ENCODE measurements around the gene RIPOR1.
A peak's percentile ranks its signal among the peaks of the same experiment; 100 is the strongest.

Gene RIPOR1

DNA sequence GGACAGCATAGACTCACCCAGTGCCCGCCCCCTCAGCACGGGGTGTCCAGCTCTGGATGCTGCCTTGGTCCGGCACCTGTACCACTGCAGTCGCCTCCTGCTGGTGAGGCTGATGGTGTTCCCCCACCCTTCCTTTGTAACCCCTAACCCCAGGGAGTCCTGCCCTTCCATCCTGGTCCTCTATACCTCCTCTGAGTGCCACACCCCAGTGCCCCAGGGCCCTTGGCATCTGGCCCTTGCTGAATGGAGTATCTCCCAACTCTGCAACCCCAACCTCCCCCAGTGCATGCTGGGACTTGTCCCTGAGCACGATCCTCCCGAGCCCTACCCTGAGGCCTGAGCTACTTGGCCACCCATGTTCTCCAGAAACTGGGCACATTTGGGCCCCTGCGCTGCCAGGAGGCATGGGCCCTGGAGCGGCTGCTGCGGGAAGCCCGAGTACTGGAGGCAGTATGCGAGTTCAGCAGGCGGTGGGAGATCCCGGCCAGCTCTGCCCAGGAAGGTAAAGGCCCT lies 15.8 kb downstream of the RIPOR1 start:
- Histone ChIP-seq H4K8ac (ENCODE audit: low read length) (no peak overlapping the region), H3K79me1 (replicated peaks; ENCODE audit: low read length, poor library complexity, severe bottlenecking) (peaks cover 22% of the 10 kb centered on the region), H3K4me2 (ENCODE audit: low read length, poor library complexity, severe bottlenecking) (no peak overlapping the region), H3K36me3 (ENCODE audit: control insufficient read depth in 1 of 2, insufficient read depth in 2 of 2, low read depth in 1 of 2, low read length in 2 of 2) (peaks cover 90 to 96% of the 10 kb centered on the region in 2 experiments), H2BK5ac (ENCODE audit: low read depth, low read length, poor library complexity, severe bottlenecking) (no peak overlapping the region), H2AK5ac (ENCODE audit: low read length, severe bottlenecking) (no peak overlapping the region), H3K14ac (ENCODE audit: low read length in 2 of 2) (no peak overlapping the region), H2AFZ (ENCODE audit: low read depth, low read length) (no peak overlapping the region), H3K4ac (ENCODE audit: low read depth in 1 of 2, low read length in 2 of 2) (no peak overlapping the region), H2BK15ac (ENCODE audit: low read depth, poor library complexity, severe bottlenecking) (no peak overlapping the region), H2BK120ac (ENCODE audit: low read depth, low read length) (no peak overlapping the region), H3K4me3 (ENCODE audit: insufficient read depth in 1 of 2, low read depth in 1 of 2, low read length in 2 of 2) (no peak overlapping the region), H3K9me3 (ENCODE audit: control insufficient read depth, low read length) (no peaks in the 10 kb centered on the region), H3K27ac (ENCODE audit: low read length, poor library complexity, severe bottlenecking) (no peak overlapping the region), H2BK12ac (ENCODE audit: low read length in 2 of 2) (no peak overlapping the region), H4K91ac (ENCODE audit: low read length) (no peak overlapping the region), H3K18ac (ENCODE audit: low read depth in 1 of 2, low read length in 2 of 2) (no peak overlapping the region), H3K23ac (ENCODE audit: low read length in 2 of 2) (no peak overlapping the region), H3K27me3 (ENCODE audit: control insufficient read depth in 1 of 2, insufficient read depth in 1 of 2, low read length in 2 of 2) (no peaks in the 10 kb centered on the region), H3K4me1 (ENCODE audit: control insufficient read depth, insufficient read depth, low read depth, low read length) (peaks cover 30% of the 10 kb centered on the region), H3K9ac (ENCODE audit: low read length) (no peak overlapping the region)
- DNase-seq, result no peak
- 90% methylated on average over 13 of the region's 13 CpGs for WGBS

DNA sequence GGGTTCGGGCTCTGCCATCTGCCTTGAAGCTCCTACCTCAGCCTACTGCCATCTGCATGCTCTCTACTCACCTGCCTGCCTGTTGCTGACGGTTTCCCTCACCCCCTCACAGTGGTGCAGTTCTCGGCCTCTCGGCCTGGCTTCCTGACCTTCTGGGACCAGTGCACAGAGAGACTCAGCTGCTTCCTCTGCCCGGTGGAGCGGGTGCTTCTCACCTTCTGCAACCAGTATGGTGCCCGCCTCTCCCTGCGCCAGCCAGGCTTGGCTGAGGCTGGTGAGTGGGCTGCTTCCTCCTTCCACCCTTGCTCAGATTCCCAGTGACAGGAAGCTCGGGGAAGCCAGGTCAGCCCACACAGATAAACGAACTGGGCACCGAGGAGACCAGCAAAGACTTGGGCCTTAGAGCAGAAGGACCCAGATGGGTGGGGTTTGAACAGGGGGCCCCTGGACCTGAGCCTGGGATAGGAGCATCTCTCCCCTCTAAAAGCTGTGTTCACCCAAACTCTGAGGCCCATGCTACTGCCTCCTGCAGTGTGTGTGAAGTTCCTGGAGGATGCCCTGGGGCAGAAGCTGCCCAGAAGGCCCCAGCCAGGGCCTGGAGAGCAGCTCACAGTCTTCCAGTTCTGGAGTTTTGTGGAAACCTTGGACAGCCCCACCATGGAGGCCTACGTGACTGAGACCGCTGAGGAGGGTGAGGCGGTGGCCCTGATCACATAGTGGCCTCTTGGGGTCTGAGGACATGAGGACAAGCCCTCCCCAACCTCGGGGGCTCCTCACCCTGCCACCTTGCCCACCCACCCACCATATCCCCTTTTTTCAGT lies 16.4 kb downstream of the RIPOR1 start:
- Histone ChIP-seq H4K91ac (ENCODE audit: low read length) (no peak overlapping the region), H3K23ac (ENCODE audit: low read length in 2 of 2) (no peak overlapping the region), H3K36me3 (ENCODE audit: control insufficient read depth in 1 of 2, insufficient read depth in 2 of 2, low read depth in 1 of 2, low read length in 2 of 2) (peaks cover 85 to 89% of the 10 kb centered on the region in 2 experiments), H3K27ac (ENCODE audit: low read length, poor library complexity, severe bottlenecking) (no peak overlapping the region), H3K9ac (ENCODE audit: low read length) (no peak overlapping the region), H2BK15ac (ENCODE audit: low read depth, poor library complexity, severe bottlenecking) (no peak overlapping the region), H3K9me3 (ENCODE audit: control insufficient read depth, low read length) (no peaks in the 10 kb centered on the region), H3K4me3 (ENCODE audit: insufficient read depth in 1 of 2, low read depth in 1 of 2, low read length in 2 of 2) (no peak overlapping the region), H2BK5ac (ENCODE audit: low read depth, low read length, poor library complexity, severe bottlenecking) (no peak overlapping the region), H3K79me1 (replicated peaks; ENCODE audit: low read length, poor library complexity, severe bottlenecking) (peaks cover 18% of the 10 kb centered on the region), H3K4ac (ENCODE audit: low read depth in 1 of 2, low read length in 2 of 2) (no peak overlapping the region), H3K4me2 (ENCODE audit: low read length, poor library complexity, severe bottlenecking) (no peak overlapping the region), H2AK5ac (ENCODE audit: low read length, severe bottlenecking) (no peak overlapping the region), H3K4me1 (ENCODE audit: control insufficient read depth, insufficient read depth, low read depth, low read length) (peaks cover 26% of the 10 kb centered on the region), H2BK12ac (ENCODE audit: low read length in 2 of 2) (no peak overlapping the region), H2BK120ac (ENCODE audit: low read depth, low read length) (no peak overlapping the region), H3K14ac (ENCODE audit: low read length in 2 of 2) (no peak overlapping the region), H3K27me3 (ENCODE audit: control insufficient read depth in 1 of 2, insufficient read depth in 1 of 2, low read length in 2 of 2) (no peaks in the 10 kb centered on the region), H4K8ac (ENCODE audit: low read length) (no peak overlapping the region), H3K18ac (ENCODE audit: low read depth in 1 of 2, low read length in 2 of 2) (no peak overlapping the region), H2AFZ (ENCODE audit: low read depth, low read length) (no peak overlapping the region)
- no peak for DNase-seq
- WGBS, result 95% methylated on average over 15 of the region's 15 CpGs

GRCh38 chr16:67545665-67546024 lies 17.0 kb downstream of the RIPOR1 start:
- Histone ChIP-seq H2AFZ (ENCODE audit: low read depth, low read length) (no peak overlapping the region), H2BK120ac (ENCODE audit: low read depth, low read length) (no peak overlapping the region), H2BK5ac (ENCODE audit: low read depth, low read length, poor library complexity, severe bottlenecking) (no peak overlapping the region), H2AK5ac (ENCODE audit: low read length, severe bottlenecking) (no peak overlapping the region), H3K23ac (ENCODE audit: low read length in 2 of 2) (no peak overlapping the region), H4K91ac (ENCODE audit: low read length) (no peak overlapping the region), H3K18ac (ENCODE audit: low read depth in 1 of 2, low read length in 2 of 2) (no peak overlapping the region), H3K4me1 (ENCODE audit: control insufficient read depth, insufficient read depth, low read depth, low read length) (peaks cover 26% of the 10 kb centered on the region), H2BK12ac (ENCODE audit: low read length in 2 of 2) (no peak overlapping the region), H4K8ac (ENCODE audit: low read length) (no peak overlapping the region), H3K27me3 (ENCODE audit: control insufficient read depth in 1 of 2, insufficient read depth in 1 of 2, low read length in 2 of 2) (no peaks in the 10 kb centered on the region), H3K79me1 (replicated peaks; ENCODE audit: low read length, poor library complexity, severe bottlenecking) (peaks cover 13% of the 10 kb centered on the region), H3K36me3 (ENCODE audit: control insufficient read depth in 1 of 2, insufficient read depth in 2 of 2, low read depth in 1 of 2, low read length in 2 of 2) (peaks cover 80 to 83% of the 10 kb centered on the region in 2 experiments), H3K4ac (ENCODE audit: low read depth in 1 of 2, low read length in 2 of 2) (no peak overlapping the region), H3K27ac (ENCODE audit: low read length, poor library complexity, severe bottlenecking) (no peak overlapping the region), H3K9ac (ENCODE audit: low read length) (no peak overlapping the region), H3K9me3 (ENCODE audit: control insufficient read depth, low read length) (no peaks in the 10 kb centered on the region), H2BK15ac (ENCODE audit: low read depth, poor library complexity, severe bottlenecking) (no peak overlapping the region), H3K4me3 (ENCODE audit: insufficient read depth in 1 of 2, low read depth in 1 of 2, low read length in 2 of 2) (no peak overlapping the region), H3K14ac (ENCODE audit: low read length in 2 of 2) (no peak overlapping the region), H3K4me2 (ENCODE audit: low read length, poor library complexity, severe bottlenecking) (no peak overlapping the region)
- WGBS, result 96% methylated on average over 14 of the region's 14 CpGs
- DNase-seq, result no peak

DNA sequence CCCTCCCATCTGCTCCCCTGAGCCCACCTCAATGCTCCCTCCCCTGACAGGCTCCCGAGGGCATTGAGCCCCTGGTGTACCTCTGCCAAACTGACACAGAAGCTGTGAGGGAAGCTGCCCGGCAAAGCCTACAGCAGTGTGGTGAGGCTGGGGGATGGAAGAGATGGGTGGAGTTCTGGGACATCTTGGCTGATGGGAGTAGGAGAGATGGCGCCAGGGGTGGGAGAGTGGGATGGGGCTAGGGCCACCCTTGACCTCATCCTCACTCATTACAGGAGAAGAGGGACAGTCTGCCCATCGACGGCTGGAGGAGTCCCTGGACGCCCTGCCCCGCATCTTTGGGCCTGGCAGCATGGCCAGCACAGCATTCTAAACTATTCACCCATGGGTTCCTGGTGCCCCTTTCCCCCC lies 17.5 kb downstream of the RIPOR1 start:
- H2AFZ ChIP-seq (ENCODE audit: low read depth, low read length), result no peak overlapping the region
- H2BK5ac ChIP-seq (ENCODE audit: low read depth, low read length, poor library complexity, severe bottlenecking), result no peak overlapping the region
- H3K18ac ChIP-seq (ENCODE audit: low read depth in 1 of 2, low read length in 2 of 2), result no peak overlapping the region
- no peak overlapping the region for H3K14ac ChIP-seq (ENCODE audit: low read length in 2 of 2)
- no peak overlapping the region for H3K4ac ChIP-seq (ENCODE audit: low read depth in 1 of 2, low read length in 2 of 2)
- no peak overlapping the region for H2BK12ac ChIP-seq (ENCODE audit: low read length in 2 of 2)
- H4K91ac ChIP-seq (ENCODE audit: low read length), result no peak overlapping the region
- no peaks in the 10 kb centered on the region for H3K9me3 ChIP-seq (ENCODE audit: control insufficient read depth, low read length)
- no peak for DNase-seq
- H3K27me3 ChIP-seq (ENCODE audit: control insufficient read depth in 1 of 2, insufficient read depth in 1 of 2, low read length in 2 of 2), result no peaks in the 10 kb centered on the region
- no peak overlapping the region for H3K4me2 ChIP-seq (ENCODE audit: low read length, poor library complexity, severe bottlenecking)
- H2BK15ac ChIP-seq (ENCODE audit: low read depth, poor library complexity, severe bottlenecking), result no peak overlapping the region
- H3K4me1 ChIP-seq (ENCODE audit: control insufficient read depth, insufficient read depth, low read depth, low read length), result peaks cover 26% of the 10 kb centered on the region
- H3K36me3 ChIP-seq (ENCODE audit: control insufficient read depth in 1 of 2, insufficient read depth in 2 of 2, low read depth in 1 of 2, low read length in 2 of 2), result peaks cover 75 to 79% of the 10 kb centered on the region in 2 experiments
- H4K8ac ChIP-seq (ENCODE audit: low read length), result no peak overlapping the region
- H3K23ac ChIP-seq (ENCODE audit: low read length in 2 of 2), result no peak overlapping the region
- H3K79me1 ChIP-seq (replicated peaks; ENCODE audit: low read length, poor library complexity, severe bottlenecking), result peaks cover 10% of the 10 kb centered on the region
- no peak overlapping the region for H2BK120ac ChIP-seq (ENCODE audit: low read depth, low read length)
- H2AK5ac ChIP-seq (ENCODE audit: low read length, severe bottlenecking), result no peak overlapping the region
- no peak overlapping the region for H3K4me3 ChIP-seq (ENCODE audit: insufficient read depth in 1 of 2, low read depth in 1 of 2, low read length in 2 of 2)
- WGBS, result 98% methylated on average over 6 of the region's 7 CpGs
- H3K9ac ChIP-seq (ENCODE audit: low read length), result peak overlapping the region; percentile 4
- no peak overlapping the region for H3K27ac ChIP-seq (ENCODE audit: low read length, poor library complexity, severe bottlenecking)

Measured in mesenchymal stem cell (in vitro differentiated cells and primary cell).